RCC 7860 (cell line): ENCODE measurements around the gene SLC15A1.

Experiments
- DNase-seq: peaks from one replicate; pipeline ENCODE4 v3.0.0-alpha.2; 2015; ENCODE audit warnings: low spot score
- FAIRE-seq: peaks from 2 replicates; lab custom pipeline; 2012; peaks lifted over from hg19 to GRCh38; lab: Jason Lieb, UNC

The SLC15A1 gene

GRCh38 chr13:98707281-98707999, 45.0 kb downstream of the SLC15A1 start:
- FAIRE-seq (no peak), DNase-seq (no peak)

GRCh38 chr13:98706446-98707110, 45.9 kb downstream of the SLC15A1 start:
- peak; percentile 77 for DNase-seq
- peak; percentile 75 for FAIRE-seq

- FAIRE-seq: no peak
These were observed 54.7 kb downstream of the SLC15A1 start for GRCh38 chr13:98697791-98698190.

GRCh38 chr13:98693756-98694155, 58.7 kb downstream of the SLC15A1 start:
- DNase-seq: no peak
- FAIRE-seq: no peak

More at GRCh38 chr13:98697791-98698190, 54.7 kb downstream of the SLC15A1 start:
- DNase-seq: no peak

- DNase-seq (no peak), FAIRE-seq (no peak)
These were observed 61.1 kb downstream of the SLC15A1 start for GRCh38 chr13:98691360-98691759.

- no peak for DNase-seq
- FAIRE-seq: no peak
These were observed 62.0 kb downstream of the SLC15A1 start for GRCh38 chr13:98690348-98691022.

GRCh38 chr13:98689347-98689968, 63.0 kb downstream of the SLC15A1 start:
- no peak for DNase-seq
- FAIRE-seq: no peak

- DNase-seq (no peak), FAIRE-seq (no peak)
These were observed 64.1 kb downstream of the SLC15A1 start for GRCh38 chr13:98688373-98688772.

GRCh38 chr13:98687319-98687718, 65.2 kb downstream of the SLC15A1 start:
- DNase-seq (no peak), FAIRE-seq (no peak)

- no peak for FAIRE-seq
- DNase-seq: no peak
These were observed 66.2 kb downstream of the SLC15A1 start for GRCh38 chr13:98686270-98686669.

GRCh38 chr13:98685146-98685545, 67.3 kb downstream of the SLC15A1 start:
- DNase-seq (no peak), FAIRE-seq (no peak)

GRCh38 chr13:98681049-98681448, 71.4 kb downstream of the SLC15A1 start:
- DNase-seq: no peak
- no peak for FAIRE-seq

- DNase-seq (no peak), FAIRE-seq (no peak)
These were observed 73.7 kb downstream of the SLC15A1 start for GRCh38 chr13:98678741-98679140.

GRCh38 chr13:98677398-98677797, 75.1 kb downstream of the SLC15A1 start:
- FAIRE-seq (no peak), DNase-seq (no peak)

GRCh38 chr13:98676239-98676638, 76.2 kb downstream of the SLC15A1 start:
- no peak for FAIRE-seq
- DNase-seq: no peak

GRCh38 chr13:98675837-98676236, 76.6 kb downstream of the SLC15A1 start:
- DNase-seq: no peak
- no peak for FAIRE-seq

- DNase-seq: no peak
- FAIRE-seq: no peak
These were observed 77.4 kb downstream of the SLC15A1 start for GRCh38 chr13:98675066-98675465.

- FAIRE-seq (no peak), DNase-seq (peak; percentile 13)
These were observed 79.4 kb downstream of the SLC15A1 start for GRCh38 chr13:98672947-98673613.

GRCh38 chr13:98668155-98668554, 84.3 kb downstream of the SLC15A1 start:
- FAIRE-seq: no peak
- no peak for DNase-seq

GRCh38 chr13:98665638-98665995, 86.9 kb downstream of the SLC15A1 start:
- DNase-seq (peak; percentile 21), FAIRE-seq (no peak)
